ENCODE measurements around the gene IZUMO2. TPM values are rescaled to one million over a fixed set of nuclear protein-coding genes. Genes with fewer than 3 reads are reported as not detected.
A peak's percentile ranks its signal among the peaks of the same experiment; 100 is the strongest.
"Not testable (repeated sequence)": the region's sequence is repeated elsewhere in the genome, so short reads cannot be mapped to it uniquely, and the experiment has no call there.

IZUMO2 gene
- total RNA-seq, 1 donor from 2014 or later: not detected

- no peak for DNase-seq
These were observed 18.0 kb upstream of the IZUMO2 start for GRCh38 chr19:50181121-50181520.

DNA sequence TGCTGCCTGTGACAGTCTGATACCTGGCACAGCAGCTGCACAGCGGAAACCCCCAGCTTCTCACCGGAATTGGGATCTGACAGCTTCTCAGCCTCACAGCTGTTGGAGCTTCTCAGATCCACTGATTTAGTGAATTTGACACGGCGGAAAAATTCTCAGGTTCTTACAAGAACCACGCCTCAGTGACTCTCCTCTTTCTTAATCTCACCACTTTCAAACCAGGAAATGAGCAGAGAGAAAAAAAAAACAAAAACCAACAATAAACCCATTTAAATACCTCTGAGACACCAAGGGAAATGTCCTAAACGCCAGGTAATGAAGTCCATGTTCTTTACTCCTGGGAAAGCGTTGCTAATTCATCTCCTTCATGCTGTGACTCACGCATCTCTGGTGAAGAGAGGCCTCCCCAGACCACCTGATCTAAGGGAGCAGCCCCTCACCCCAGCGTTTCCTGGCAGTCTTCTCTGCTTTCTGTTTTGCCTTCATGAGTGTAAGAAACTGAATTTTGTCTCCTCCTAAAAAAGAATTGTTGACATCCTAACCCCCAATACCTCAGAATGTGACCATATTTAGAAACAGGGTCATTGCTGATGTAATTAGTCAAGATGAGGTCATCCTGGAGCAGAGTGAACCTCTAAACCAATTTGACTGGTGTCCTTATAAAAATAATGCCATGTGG is 15.9 kb upstream of the IZUMO2 start:
- DNase-seq: no peak

- no peak for DNase-seq
These were observed 15.2 kb upstream of the IZUMO2 start for GRCh38 chr19:50178320-50178719.

- DNase-seq: no peak
These were observed 13.7 kb upstream of the IZUMO2 start for GRCh38 chr19:50176775-50177174.

DNA sequence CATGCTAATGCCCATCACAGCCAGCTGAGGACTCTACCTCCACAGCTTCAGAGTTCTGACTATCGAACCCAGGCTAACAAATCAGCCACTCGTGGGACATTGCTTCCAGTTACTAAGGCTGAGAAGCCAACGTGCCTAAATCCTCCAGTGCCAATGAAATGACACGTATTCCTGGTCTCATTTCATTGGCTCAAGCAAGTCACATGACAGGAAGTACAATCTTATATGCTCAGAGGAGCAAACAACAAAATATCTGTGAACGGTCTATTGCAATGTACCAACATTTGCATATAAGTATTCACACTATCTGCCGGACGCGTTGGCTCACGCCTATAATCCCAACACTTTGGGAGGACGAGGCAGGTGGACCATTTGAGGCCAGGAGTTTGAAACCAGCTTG is 12.8 kb upstream of the IZUMO2 start:
- no peak for DNase-seq

DNA sequence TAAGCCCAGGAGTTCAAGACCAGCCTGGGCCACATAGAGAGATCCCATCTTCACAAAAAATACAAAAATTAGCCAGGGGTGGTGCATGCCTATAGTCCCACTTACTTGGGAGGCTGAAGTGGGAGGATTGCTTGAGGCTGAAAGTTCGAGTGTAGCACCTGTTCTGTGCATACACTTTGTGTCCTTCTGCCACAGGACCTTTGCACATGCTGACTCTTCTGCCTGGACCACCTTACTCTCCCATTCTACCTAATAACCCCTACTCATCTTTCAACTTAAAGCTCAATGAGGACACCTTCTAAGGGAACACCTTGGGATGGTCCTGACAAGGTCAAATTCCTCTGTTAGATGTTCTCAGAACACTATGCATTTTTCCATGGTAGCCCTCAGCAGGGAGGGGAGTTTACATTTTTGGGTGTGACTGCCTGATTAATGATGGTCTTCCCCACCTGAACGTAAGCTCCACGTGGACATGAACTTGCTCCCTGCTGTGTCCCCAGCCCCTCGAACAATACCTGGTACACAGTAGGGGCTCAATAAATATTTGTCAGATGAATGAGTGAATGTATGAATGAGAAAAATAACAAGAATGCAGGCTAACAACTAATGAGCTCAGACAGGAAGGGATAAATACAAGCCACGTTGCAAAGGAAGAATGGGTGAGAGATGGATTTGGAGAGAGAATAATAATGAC is 11.2 kb upstream of the IZUMO2 start:
- no peak for DNase-seq

DNA sequence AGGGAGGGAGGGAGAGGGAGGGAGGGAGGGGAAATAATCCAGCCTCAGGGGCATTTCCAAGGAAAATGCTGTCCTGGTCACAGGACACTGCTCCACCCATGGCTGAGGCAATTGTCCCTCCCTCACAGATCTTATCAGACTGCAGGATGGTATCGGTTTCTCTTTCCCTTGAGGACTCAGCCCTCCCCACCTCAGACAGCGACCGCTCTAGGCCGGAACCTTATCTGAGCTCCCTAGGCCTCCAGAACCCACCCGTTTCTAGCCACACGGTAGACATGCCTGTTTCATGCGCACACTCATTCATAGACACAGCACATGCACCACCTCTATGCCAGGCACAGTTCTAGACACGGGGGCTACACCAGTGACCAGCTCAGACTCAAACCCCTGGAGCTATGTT is 10.0 kb upstream of the IZUMO2 start:
- no peak for DNase-seq

DNA sequence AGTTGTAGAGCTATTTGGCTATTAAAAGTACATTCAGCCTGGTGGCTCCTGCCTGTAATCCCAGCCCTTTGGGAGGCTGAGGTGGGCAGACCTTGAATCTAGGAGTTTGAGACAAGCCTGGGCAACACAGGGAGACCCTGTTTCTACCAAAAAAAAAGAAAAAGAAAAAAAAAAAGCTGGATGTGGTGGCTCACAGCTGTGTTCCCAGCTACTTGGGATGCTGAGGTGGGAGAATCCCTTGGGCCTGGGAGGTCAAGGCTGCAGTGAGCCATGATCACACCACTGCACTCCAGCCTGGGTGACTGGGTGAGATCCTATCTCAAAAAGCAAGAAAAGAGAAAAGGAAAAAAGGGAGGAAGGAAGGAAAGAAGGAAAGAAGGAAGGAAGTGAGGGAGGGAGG is 9.6 kb upstream of the IZUMO2 start:
- no peak for DNase-seq

DNA sequence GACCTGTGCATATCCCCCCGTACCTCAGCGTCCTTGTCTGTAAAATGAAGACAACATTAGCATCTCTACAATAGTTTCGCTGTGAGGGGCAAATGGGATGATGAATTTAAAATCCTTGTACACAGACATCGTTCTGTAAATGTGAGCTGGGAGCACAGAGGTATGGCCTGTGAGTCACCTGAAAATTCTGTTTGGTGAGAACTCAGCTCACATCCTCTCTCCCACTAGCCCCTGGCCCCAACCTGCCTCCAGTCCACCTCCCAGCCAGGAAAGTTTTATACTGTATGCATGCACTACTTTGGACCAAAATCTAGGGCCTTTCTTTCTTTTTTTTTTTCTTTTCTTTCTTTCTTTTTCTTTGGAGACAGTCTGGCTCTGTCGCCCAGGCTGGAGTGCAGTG is 8.7 kb upstream of the IZUMO2 start:
- DNase-seq: no peak

DNA sequence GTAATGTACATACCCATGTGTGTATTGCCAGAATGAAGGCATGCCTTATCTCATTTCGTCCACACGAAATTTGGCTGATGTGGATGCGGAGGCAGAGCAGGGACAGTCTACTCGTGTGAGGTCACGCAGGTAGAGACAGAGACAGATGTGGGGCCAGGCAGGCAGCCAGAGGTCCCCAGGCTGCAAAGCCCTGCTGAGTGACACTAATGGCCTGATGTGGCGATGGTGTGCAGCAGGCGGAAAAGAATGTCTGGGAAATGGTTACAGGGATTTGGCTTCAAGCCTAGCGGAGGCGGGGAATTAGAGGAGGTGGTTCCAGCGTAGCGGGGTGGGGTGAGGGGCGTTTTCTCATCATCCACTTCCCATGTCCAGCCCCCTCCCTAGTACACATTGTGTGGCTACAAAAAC is 4.2 kb upstream of the IZUMO2 start:
- DNase-seq: no peak

DNA sequence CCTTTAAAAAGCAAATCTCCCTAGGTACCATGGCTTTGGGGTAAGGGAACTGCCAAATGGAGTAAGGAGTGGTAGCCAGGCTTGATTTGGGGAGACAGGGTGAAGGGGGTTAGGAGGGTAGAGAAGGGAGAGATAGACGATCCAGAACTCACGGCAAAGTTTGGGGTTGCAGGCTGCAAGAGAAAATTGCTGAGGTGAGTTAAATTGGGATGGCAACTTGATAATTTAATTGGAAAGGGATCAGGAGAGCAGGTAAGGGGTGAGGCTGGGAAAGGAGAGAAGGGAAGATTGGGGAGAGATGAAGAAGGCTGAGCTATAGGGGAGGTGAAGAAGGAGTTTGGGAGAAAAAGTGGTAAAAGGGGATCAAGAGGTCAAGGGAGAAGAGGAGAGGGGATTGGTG is 4.0 kb downstream of the IZUMO2 start:
- DNase-seq: no peak

DNA sequence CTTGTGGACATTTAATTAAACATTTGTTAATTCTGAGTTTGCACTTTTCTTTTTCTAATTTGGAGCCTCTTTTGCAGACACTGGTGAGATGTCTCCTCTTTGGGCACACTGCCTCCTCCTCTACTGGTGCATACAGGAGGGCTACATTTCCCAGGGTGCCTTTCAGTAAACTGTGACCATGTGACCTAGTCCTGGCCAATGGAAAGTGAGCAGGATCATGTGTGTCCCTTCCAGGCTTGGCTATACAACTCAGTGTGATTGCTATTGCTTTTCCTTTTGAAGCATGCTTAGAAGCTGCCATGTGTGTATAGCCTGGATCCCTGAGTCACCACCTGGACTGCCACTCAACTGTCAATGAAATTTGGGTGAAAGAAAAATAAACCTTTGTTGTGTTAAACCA is 4.5 kb downstream of the IZUMO2 start:
- DNase-seq: no peak

DNA sequence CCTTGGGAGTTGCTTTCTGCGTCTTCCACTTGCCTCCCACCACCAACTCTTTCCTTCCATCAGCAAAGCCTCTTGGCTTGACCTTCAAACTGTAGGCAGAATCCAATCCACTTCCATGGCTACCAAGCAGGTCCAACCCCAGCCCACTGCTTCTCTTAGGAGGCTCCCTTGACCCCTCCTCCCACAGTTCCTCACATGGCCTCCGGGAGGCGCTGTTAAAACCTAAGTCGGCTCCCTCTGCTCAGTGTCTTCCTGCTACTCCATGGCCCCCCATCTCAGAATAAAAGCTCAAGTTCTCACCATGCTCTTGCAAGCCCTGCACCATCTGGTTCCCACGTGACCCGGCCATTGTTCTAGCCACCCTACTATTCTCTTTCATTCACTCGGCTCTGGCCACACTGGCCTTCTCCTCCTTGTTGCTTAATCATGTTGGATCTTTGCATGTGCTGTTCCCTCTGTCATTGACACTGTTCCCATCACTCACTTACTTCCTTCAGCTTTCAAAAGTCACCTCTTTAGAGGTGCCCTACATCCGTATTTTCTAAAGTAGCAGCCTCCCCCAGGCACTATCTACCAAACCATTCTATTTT is 7.5 kb downstream of the IZUMO2 start:
- no peak for DNase-seq

DNA sequence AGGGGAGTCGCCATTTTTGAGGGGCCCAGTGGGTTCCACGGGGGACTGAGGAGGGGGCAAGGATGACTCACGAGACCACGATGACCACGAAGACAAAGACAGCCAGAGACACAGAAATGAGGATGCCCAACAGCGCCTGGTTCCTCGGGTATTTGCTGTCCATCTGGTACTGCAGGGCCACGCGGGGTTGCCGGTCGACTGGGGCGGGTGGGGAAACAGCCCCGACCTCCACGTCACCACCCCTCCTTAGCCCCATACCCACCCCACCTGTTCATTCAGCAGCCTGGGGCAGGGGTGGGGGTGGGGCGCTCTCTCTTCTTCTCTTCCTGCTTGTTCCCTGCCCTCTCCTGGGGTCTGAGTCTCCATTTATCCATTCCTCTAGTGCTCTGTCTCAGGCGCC is 8.6 kb downstream of the IZUMO2 start:
- no peak for DNase-seq

DNA sequence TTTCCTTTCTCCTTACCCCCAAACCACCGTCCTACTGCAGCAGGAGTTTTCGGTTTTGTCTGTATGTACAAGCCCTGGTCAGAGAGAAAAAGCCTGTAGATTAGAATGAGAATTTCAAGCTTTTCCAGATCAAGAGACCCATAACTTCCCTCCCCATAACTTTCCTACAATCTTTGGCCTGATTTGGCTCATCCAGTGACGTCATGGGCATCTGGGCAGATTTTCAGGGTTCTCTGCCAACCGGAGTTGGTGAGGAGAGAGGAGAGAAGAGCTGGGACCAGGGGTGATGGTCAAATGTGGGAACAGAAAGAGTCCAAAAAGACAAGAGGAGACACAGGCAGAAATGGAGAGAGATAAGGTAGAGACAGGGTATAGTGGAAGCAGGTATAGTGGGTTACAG is 10.5 kb downstream of the IZUMO2 start:
- DNase-seq: no peak

DNA sequence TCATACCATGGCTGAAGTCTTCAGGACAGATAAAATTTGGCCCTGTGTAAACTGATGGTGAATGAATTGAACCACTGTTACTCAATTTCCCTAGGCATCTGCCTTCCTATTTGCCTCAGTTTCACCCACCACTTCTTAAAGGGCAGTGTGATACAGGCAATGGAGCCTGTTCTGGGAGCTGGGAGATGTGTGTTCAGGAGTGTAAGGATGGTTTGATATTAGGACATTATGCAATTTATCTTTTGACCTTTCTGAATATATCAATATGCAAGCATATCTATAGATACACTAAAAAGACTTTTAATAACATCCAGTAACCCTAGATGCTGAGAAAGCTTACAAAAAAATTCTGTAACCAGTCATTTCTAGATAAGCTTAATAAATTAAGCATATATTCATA is 14.6 kb downstream of the IZUMO2 start:
- DNase-seq: no peak

- peak; percentile 47 for DNase-seq
These were observed 15.3 kb downstream of the IZUMO2 start for GRCh38 chr19:50147462-50148423.

DNA sequence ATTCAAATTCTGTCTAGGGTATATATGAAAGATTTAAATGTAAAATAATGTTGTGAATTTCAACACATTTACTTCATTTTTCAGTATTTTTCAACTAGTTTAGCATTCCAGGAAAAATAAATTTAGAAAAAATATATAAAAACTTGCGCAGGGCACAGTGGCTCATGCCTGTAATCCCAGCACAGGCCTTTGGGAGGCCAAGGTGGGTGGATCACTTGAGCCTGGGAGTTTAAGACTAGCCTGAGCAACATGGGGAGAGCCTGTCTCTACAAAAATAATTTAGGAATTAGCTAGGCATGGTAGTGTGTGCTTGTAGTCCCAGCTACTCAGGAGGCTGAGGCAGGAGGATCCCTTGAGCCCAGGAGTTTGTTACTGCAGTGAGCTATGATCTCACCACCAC is 21.2 kb downstream of the IZUMO2 start:
- not testable (repeated sequence) for DNase-seq

DNA sequence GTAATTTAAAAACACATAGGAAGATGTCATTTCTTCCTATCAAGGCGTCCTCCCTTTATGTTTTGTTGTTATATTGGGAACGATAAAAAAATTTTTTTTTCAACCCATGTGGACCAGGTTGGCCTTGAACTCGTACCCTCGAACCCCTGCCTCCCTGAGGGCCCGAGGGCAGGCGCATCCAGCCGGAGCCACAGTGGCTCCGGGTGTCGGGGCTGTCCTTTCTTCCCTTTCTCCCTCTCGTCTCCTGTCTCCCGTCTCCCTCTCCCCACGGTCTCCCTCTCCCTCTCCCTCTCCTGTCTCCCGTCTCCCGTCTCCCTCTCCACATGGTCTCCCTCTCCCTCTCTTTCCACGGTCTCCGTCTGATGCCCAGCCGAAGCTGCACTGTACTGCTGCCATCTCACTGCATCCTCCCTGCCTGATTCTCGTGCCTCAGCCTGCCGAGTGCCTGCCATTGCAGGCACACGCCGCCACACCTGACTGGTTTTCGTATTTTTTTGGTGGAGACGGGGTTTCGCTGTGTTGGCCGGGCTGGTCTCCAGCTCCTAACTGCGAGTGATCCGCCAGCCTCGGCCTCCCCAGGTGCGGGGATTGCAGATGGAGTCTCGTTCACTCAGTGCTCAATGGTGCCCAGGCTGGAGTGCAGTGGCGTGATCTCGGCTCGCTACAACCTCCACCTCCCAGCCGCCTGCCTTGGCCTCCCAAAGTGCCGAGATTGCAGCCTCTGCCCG is 22.8 kb downstream of the IZUMO2 start:
- not testable (repeated sequence) for DNase-seq

- DNase-seq: not testable (repeated sequence)
These were observed 26.3 kb downstream of the IZUMO2 start for GRCh38 chr19:50136603-50137365.
